ENCODE measurements around the gene PRMT3.

PRMT3 gene

DNA sequence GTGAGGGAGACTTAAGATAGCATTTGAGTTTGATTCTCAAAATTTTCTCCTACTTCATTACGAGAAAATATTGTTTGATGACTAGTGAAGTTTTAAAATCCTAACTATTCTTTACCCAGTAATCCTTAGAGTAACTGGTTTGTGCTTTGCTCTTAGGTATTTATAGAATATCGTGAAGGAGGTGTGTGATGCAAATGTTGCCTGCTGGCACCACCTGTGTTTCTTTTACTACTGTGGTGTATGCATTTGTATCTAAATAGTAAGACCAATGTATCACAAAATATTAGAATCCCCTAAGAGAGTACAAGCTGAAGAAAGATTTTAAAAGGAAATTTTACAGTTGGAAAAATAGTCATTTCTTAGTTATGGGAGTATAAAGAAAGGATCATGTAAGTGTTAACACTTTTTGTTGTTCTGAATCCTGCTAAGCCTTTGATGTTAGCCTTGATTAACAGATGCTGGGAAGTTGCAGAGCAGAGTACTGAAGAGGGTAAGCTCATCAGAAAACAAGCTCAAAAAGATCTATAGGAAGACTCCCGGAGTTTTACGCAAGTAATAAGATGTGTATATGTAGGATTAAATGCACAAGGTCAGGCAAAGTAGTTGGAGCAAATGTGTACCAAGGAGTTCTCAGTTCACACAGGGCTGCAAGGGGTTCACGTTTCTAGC is 109.7 kb downstream of the PRMT3 start:
- Mint-ChIP-seq H3K4me3 (no peak overlapping the region), H3K27ac (no peak overlapping the region), H3K4me1 (no peaks in the 10 kb centered on the region), H3K9me3 (no peaks in the 10 kb centered on the region), H3K27me3 (ENCODE audit: low read depth, poor library complexity) (no peaks in the 10 kb centered on the region), H3K36me3 (ENCODE audit: low read depth) (peaks cover 26% of the 10 kb centered on the region)
- no peak for DNase-seq
- TF ChIP-seq, protein P1, sequence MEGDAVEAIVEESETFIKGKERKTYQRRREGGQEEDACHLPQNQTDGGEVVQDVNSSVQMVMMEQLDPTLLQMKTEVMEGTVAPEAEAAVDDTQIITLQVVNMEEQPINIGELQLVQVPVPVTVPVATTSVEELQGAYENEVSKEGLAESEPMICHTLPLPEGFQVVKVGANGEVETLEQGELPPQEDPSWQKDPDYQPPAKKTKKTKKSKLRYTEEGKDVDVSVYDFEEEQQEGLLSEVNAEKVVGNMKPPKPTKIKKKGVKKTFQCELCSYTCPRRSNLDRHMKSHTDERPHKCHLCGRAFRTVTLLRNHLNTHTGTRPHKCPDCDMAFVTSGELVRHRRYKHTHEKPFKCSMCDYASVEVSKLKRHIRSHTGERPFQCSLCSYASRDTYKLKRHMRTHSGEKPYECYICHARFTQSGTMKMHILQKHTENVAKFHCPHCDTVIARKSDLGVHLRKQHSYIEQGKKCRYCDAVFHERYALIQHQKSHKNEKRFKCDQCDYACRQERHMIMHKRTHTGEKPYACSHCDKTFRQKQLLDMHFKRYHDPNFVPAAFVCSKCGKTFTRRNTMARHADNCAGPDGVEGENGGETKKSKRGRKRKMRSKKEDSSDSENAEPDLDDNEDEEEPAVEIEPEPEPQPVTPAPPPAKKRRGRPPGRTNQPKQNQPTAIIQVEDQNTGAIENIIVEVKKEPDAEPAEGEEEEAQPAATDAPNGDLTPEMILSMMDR (IDR thresholded peaks at IDR 0.05), result no peak

DNA sequence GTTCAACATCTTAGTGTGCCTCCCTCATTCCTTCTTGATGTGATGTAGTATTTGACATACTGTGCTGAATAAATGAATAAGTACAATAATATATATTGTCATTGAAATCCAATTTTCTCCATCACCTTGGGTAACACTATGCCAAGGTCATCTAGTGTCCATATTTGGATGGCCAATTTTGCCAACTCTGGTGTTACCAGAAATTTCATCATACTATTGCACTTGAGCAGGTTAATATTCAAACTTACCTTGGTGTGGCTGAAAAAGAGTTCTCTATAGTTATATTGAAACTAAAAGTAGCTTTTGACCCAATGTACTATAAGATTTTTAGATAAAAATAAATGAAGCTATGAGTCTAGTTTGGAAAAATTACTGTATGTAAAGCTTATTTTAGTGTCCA is 113.7 kb downstream of the PRMT3 start:
- H3K9me3 Mint-ChIP-seq, result no peaks in the 10 kb centered on the region
- H3K27ac Mint-ChIP-seq, result no peak overlapping the region
- H3K4me1 Mint-ChIP-seq, result no peaks in the 10 kb centered on the region
- no peak for DNase-seq
- no peaks in the 10 kb centered on the region for H3K27me3 Mint-ChIP-seq (ENCODE audit: low read depth, poor library complexity)
- TF ChIP-seq, protein P1 (IDR thresholded peaks at IDR 0.05), result no peak
- H3K4me3 Mint-ChIP-seq, result no peak overlapping the region
- peaks cover 11% of the 10 kb centered on the region for H3K36me3 Mint-ChIP-seq (ENCODE audit: low read depth)

DNA sequence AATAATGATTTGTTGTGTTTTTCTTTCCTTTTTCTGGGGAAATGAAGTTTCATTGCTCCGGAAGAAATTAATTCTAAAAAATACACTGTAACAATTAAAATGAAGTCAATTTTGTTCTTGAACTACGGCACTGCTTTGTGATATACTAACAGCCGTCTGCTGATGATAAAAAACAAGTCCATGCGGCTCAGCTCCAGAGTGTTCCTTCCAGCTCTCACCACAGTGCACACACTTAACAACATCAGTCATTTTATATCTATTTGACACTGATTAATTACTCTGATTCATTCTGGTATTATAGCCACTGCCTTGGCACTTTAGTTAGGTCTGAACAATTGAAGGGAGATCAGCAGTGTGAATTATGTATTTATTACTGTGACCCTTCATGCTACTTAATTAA is 114.5 kb downstream of the PRMT3 start:
- H3K27me3 Mint-ChIP-seq (ENCODE audit: low read depth, poor library complexity), result no peaks in the 10 kb centered on the region
- no peak for DNase-seq
- no peaks in the 10 kb centered on the region for H3K4me1 Mint-ChIP-seq
- TF ChIP-seq, protein P1 (IDR thresholded peaks at IDR 0.05), result no peak
- H3K9me3 Mint-ChIP-seq, result no peaks in the 10 kb centered on the region
- H3K27ac Mint-ChIP-seq, result no peak overlapping the region
- peaks cover 12% of the 10 kb centered on the region for H3K36me3 Mint-ChIP-seq (ENCODE audit: low read depth)
- H3K4me3 Mint-ChIP-seq, result no peak overlapping the region

DNA sequence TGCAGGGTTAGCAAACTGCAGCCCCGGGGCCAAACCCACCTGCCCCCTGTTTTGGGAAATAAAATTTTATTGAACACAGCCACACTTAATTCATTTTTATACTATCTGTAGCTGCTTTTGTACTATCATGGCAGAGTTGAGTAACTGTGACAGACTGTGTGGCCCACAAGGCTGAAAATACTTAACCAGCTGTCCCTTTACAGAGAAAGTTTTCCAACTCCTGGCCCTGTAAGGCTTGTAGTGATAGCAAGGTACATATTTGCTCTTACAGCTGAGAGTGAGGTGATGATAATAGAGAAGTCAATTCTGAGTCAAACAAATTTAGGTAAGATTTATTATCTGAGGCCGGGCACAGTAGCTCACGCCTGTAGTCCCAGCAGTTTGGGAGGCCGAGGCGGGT is 124.5 kb downstream of the PRMT3 start:
- Mint-ChIP-seq H3K9me3 (no peaks in the 10 kb centered on the region), H3K4me3 (no peak overlapping the region), H3K36me3 (ENCODE audit: low read depth) (peaks cover 8% of the 10 kb centered on the region), H3K4me1 (peaks cover 5% of the 10 kb centered on the region), H3K27me3 (ENCODE audit: low read depth, poor library complexity) (peaks cover 5% of the 10 kb centered on the region), H3K27ac (no peak overlapping the region)
- TF ChIP-seq, protein P1 (IDR thresholded peaks at IDR 0.05), result no peak
- no peak for DNase-seq

DNA sequence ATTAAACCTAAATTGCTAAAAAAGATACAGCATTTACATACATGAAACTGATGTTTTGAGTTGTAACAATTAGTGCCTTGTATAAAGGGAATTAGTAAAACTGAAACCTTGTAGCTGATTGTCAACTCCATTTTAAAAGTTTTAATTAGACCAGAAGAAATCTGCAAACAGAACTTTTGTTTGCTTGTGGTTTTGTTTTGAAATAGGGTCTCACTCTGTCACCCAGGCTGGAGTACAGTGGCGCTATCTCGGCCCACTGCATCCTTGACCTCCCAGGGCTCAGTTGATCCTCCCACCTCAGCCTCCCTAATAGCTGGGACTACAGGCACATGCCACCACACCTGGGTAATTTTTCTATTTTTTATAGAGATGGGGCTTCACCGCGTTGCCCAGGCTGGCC is 125.4 kb downstream of the PRMT3 start:
- Mint-ChIP-seq H3K27ac (no peak overlapping the region), H3K4me3 (no peak overlapping the region), H3K9me3 (no peaks in the 10 kb centered on the region), H3K36me3 (ENCODE audit: low read depth) (peaks cover 5% of the 10 kb centered on the region), H3K4me1 (peaks cover 5% of the 10 kb centered on the region), H3K27me3 (ENCODE audit: low read depth, poor library complexity) (peaks cover 5% of the 10 kb centered on the region)
- TF ChIP-seq, protein P1 (IDR thresholded peaks at IDR 0.05), result no peak
- no peak for DNase-seq

DNA sequence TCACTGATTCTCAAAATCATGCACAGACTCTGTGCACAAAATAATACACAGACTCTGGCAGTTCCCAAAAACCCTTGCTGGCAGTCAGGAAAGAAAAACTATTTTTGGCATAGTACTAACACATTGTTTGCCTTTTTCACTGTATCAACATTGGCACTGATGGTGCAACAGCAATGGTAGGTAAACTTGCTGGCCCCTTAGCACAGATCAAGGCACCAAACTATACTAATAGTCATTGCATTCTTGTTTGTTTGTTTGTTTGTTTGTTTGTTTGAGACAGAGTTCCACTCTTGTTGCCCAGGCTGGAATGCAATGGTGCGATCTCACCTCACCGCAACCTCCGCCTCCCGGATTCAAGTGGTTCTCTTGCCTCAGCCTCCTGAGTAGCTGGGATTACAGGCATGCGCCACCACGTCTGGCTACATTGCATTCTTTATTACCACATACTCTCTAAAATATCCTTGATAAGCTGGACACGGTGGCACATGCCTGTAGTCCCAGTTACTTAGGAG is 130.9 kb downstream of the PRMT3 start:
- H3K9me3 Mint-ChIP-seq, result no peaks in the 10 kb centered on the region
- H3K4me1 Mint-ChIP-seq, result peaks cover 5% of the 10 kb centered on the region
- DNase-seq, result no peak
- H3K27ac Mint-ChIP-seq, result no peak overlapping the region
- no peaks in the 10 kb centered on the region for H3K36me3 Mint-ChIP-seq (ENCODE audit: low read depth)
- H3K4me3 Mint-ChIP-seq, result no peak overlapping the region
- TF ChIP-seq, protein P1 (IDR thresholded peaks at IDR 0.05), result no peak
- peaks cover 5% of the 10 kb centered on the region for H3K27me3 Mint-ChIP-seq (ENCODE audit: low read depth, poor library complexity)
